Activated T-cell treated with anti-CD3 and anti-CD28 coated beads, Interleukin-2, amount 50 U/mL, for 1 hour (primary cell): ENCODE results near the gene TMEM117.
"Not testable (repeated sequence)": the region's sequence is repeated elsewhere in the genome, so short reads cannot be mapped to it uniquely, and the experiment has no call there.

ENCODE experiments used
- DNase-seq: peaks from one replicate; pipeline ENCODE4 v3.0.0-alpha.2; 2020

The TMEM117 gene

GRCh38 chr12:44029194-44029593, 193.3 kb downstream of the TMEM117 start:
- no peak for DNase-seq

GRCh38 chr12:44031472-44032185, 195.7 kb downstream of the TMEM117 start:
- DNase-seq = no peak

- DNase-seq = no peak
Measured at GRCh38 chr12:44034906-44035305, 199.0 kb downstream of the TMEM117 start.

DNA sequence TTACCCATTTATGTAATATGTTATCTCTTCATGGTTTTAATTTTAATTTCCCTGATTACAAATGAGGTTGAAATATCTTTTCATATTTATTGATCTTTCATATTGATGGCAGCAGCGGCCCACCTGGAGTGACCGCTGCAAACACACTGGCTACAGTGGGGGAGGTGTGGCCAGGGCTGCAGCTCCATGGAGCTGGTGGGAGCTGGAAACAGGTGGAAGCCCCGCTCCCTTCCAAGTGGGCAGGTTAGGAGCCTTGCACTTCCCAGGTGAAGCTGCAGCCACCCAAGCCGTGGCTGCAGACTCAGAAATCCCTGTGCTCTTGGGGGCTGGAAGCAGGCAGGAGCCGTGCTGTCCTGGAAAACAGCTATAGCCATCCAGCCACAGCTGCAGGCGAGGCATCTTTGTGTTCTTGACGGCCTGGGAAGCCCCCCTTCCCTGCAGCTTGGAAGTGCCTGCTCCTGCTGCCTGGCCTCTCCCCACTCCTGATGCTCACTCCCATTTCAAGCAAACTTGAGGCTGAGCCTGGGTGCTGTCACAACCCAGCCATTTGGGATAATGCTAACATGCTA, 201.1 kb downstream of the TMEM117 start:
- no peak for DNase-seq

DNA sequence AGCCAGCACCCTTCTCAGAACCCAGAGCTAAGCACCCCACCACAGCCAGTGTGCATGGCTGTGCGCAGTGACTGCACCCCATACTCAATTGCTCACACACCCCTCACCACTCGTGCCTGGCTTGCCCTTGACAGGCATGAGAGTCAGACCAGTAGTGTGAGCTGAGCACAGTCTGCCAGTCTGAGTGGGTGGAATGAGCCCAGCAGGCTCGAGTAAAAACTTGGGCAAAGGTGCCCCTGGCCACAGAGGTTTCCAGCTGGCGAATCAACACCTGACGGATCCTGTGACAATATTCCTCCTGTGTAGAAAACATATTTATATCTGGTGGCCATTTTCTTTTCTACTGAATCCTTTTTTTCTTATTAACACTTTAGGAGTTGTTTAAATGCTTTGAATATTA, 202.5 kb downstream of the TMEM117 start:
- no peak for DNase-seq

GRCh38 chr12:44044491-44044890, 208.6 kb downstream of the TMEM117 start:
- not testable (repeated sequence) for DNase-seq

GRCh38 chr12:44046732-44047417, 211.0 kb downstream of the TMEM117 start:
- DNase-seq = no peak

- no peak for DNase-seq
Measured at GRCh38 chr12:44052554-44052953, 216.7 kb downstream of the TMEM117 start.

- DNase-seq = no peak
Measured at GRCh38 chr12:44053549-44054127, 217.8 kb downstream of the TMEM117 start.

GRCh38 chr12:44054281-44054680, 218.4 kb downstream of the TMEM117 start:
- DNase-seq = no peak

DNA sequence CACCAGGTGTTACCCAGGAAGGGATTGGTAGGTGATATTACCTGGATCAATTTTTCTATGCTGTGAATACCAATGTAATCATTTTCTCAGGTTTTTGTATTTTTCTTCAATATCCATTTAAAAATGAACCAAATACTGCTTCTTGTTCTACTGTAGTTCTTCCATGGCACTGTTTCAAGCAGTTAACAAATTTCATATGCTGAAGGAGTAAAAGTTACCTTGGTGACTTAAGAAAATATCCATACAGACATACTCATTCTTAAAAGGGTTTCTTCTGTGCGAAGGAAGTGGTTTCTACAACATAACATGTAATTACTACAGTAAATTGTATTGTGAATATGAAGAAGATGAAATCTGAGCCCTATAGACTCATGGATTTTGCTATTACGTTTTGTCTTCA, 222.5 kb downstream of the TMEM117 start:
- no peak for DNase-seq

DNA sequence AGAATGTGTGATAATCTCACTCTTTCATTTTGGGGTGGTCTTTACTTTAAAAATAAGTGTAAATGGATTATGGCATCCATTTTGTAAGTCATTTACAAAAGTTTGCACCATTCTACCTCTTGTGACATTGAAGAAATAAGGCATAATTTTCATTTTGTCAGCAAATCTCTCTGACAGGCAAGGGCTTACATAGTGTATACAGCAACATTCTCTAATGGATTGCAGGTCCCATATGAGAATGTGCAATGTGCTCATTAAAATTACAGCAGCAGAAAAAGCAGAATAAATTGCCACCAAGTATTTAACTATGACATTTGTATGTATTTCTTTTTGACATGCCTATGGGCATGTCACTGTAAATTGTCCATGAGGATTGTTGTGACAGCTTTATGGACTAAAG, 223.6 kb downstream of the TMEM117 start:
- no peak for DNase-seq

DNA sequence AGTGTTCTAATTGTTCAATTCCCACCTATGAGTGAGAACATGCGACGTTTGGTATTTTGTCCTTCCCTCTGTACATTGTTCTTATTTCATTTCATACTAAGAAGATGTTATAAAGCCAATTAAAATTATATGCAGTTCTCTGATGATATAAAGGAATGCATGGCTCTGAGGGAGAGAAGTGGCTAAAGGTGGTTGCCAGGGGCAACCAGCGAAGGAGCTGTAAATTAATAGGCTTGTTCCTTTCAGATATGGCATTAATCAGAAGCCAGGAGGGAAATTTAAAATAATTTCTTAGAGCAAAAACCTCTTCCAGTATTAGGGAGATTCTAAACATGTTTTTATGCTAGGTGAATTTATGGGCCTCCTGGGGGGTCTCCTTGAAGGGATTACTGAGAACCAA, 227.8 kb downstream of the TMEM117 start:
- DNase-seq = no peak

GRCh38 chr12:44076871-44077270, 241.0 kb downstream of the TMEM117 start:
- no peak for DNase-seq

DNA sequence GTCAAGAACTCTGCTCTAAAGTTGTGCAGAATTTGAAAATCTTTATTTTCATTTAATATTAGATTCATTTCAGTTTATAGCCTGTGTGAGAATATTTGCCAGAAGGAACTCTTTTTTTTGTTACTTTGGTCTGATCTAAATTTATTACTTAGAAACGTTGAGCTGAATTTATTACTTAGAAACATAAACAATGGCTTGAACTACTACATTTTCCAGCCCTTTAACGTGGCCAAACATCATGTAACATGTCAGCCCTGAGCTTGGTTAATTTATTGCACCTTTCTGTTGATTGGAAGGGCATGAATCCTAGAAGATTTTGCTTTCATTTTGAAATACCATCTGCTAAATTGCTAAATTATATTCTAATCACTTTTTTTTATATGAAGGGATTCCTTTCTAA, 241.4 kb downstream of the TMEM117 start:
- DNase-seq = no peak

GRCh38 chr12:44078273-44078672, 242.4 kb downstream of the TMEM117 start:
- no peak for DNase-seq

DNA sequence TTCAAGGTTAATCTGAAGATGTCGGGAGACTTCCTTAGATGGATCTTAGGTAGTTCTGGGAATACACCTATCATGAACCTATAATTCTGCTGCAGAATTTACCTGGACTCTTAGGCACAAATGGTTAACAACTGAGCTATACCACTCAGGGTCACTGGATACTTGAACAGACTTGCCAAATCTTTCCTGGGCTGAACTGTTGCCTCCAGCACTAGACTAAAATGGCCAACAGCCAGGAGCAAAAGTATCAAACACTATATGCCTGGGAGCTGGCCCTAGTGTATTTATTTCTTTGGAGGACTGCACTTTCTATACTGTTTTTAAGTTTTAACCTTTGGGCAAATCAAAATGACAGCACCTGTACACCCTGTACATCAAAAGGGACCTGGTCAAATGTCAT, 252.8 kb downstream of the TMEM117 start:
- DNase-seq = no peak

DNA sequence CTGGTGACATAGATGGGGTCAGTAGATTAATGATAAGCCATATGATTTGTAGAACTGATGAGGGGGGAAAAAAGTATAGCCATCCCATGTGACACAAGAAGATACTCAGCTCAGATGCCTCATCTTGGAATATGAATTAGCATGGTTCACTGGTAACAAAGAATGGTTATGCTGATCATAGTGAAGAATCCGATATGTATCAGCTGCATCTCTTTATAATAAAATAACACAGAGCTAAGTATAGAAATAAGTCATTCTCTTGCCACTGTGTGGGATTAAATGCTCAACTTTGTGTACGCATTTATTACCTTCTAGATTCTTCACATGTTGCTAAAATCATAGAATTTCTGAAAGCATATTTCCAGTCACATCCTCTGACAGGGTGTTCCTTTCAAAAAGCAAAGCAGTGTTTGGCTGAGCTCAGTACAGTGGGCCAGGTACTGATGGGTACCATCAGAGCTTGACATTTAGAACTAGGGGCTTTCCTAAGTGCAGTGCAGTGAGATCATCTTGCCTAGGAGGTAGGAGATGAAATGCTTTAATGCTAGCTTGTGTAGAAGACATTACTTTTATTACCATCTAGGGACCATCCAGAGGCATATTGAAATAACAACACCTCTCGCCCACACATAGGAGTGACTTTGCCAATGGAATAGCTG, 256.2 kb downstream of the TMEM117 start:
- no peak for DNase-seq

GRCh38 chr12:44098786-44099185, 262.9 kb downstream of the TMEM117 start:
- no peak for DNase-seq

DNA sequence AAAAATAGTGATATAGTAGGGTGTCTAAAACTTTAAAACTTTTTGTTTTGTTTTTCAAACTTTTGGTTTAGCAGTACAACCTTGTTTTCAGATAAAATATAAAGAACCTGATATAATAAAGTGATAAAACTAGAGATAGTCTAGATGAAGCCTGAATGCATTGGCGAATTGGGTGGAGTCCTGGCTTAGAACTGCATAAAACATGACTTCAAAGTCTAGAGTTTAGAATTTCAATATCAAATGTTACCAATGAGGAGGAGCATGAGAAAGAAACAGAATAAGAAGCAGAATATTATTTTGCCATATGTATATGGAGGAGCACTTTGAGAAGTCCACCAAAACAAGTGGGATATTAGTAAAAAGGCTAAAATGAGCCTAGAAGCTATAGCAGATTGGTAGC, 263.6 kb downstream of the TMEM117 start:
- DNase-seq = no peak

GRCh38 chr12:44100264-44100663, 264.4 kb downstream of the TMEM117 start:
- no peak for DNase-seq

GRCh38 chr12:44101475-44101874, 265.6 kb downstream of the TMEM117 start:
- DNase-seq = no peak

- no peak for DNase-seq
Measured at GRCh38 chr12:44114906-44115305, 279.0 kb downstream of the TMEM117 start.
